ENCODE results near the gene SH3BP5L.

- no peak for TF ChIP-seq CTCF (IDR thresholded peaks at IDR 0.05)
- TF ChIP-seq POLR2AphosphoS5 (IDR thresholded peaks at IDR 0.05): peak in 1 of 2 donors; percentile 59
These were observed 8.7 kb downstream of the SH3BP5L start for GRCh38 chr1:248817065-248817464.
